Measurements from ENCODE around the gene RTN3.

The RTN3 gene

DNA sequence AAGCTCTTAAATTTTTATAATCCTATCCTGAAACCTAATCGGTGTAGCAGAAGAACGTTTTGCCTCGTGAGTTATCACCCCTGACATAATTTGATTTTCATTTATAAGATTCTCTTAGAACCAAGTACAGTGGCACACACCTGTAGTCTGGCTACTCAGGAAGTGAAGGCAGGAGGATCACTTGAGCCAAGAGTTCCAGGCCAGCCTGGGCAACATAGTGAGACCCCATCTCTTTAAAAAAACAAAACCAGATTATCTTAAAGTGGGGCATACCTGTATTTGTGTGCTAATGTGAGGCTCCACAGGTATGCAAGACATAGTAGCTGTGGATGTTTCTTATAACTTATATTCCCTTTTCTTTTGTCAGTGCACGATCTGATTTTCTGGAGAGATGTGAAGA, 68.3 kb downstream of the RTN3 start:
- H3K36me3 ChIP-seq (ENCODE audit: insufficient read depth, low read length) = peaks cover 39% of the 10 kb centered on the region
- H3K27ac ChIP-seq (ENCODE audit: low read depth, low read length, poor library complexity, severe bottlenecking) = no peak overlapping the region
- H2AFZ ChIP-seq (ENCODE audit: low read length) = no peak overlapping the region
- no peaks in the 10 kb centered on the region for H3K27me3 ChIP-seq (ENCODE audit: insufficient read depth, low read length)
- H3K79me2 ChIP-seq (ENCODE audit: insufficient read depth, low read length) = no peaks in the 10 kb centered on the region
- no peaks in the 10 kb centered on the region for H3K9me2 ChIP-seq (ENCODE audit: low read depth, low read length)
- H3K4me2 ChIP-seq (ENCODE audit: low read length) = no peak overlapping the region
- H3F3A ChIP-seq (ENCODE audit: insufficient read depth, low read length) = no peaks in the 10 kb centered on the region
- no peak overlapping the region for H3K4me3 ChIP-seq (ENCODE audit: low read depth, low read length, poor library complexity, severe bottlenecking)
- H3K9ac ChIP-seq (ENCODE audit: low read length) = no peak overlapping the region
- TF ChIP-seq, protein P1, sequence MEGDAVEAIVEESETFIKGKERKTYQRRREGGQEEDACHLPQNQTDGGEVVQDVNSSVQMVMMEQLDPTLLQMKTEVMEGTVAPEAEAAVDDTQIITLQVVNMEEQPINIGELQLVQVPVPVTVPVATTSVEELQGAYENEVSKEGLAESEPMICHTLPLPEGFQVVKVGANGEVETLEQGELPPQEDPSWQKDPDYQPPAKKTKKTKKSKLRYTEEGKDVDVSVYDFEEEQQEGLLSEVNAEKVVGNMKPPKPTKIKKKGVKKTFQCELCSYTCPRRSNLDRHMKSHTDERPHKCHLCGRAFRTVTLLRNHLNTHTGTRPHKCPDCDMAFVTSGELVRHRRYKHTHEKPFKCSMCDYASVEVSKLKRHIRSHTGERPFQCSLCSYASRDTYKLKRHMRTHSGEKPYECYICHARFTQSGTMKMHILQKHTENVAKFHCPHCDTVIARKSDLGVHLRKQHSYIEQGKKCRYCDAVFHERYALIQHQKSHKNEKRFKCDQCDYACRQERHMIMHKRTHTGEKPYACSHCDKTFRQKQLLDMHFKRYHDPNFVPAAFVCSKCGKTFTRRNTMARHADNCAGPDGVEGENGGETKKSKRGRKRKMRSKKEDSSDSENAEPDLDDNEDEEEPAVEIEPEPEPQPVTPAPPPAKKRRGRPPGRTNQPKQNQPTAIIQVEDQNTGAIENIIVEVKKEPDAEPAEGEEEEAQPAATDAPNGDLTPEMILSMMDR (IDR thresholded peaks at IDR 0.05; ENCODE audit: low read length) = no peak
- no peak for TF ChIP-seq EZH2 (IDR thresholded peaks at IDR 0.05; ENCODE audit: borderline replicate concordance, low read length)
- no peaks in the 10 kb centered on the region for H3K9me3 ChIP-seq (ENCODE audit: low read length)
- 0 out of 2 replicates have a peak, but pooled peaks cover 2% of the 10 kb centered on the region for H4K20me1 ChIP-seq (ENCODE audit: insufficient read depth, low read length)
- peaks cover 16% of the 10 kb centered on the region for H3K4me1 ChIP-seq (ENCODE audit: insufficient read depth, low read length, severe bottlenecking)

GRCh38 chr11:63756919-63757761, 75.8 kb downstream of the RTN3 start:
- Histone ChIP-seq H3K4me2 (ENCODE audit: low read length) (no peak overlapping the region), H2AFZ (ENCODE audit: low read length) (no peak overlapping the region), H4K20me1 (ENCODE audit: insufficient read depth, low read length) (no peaks in the 10 kb centered on the region), H3K4me1 (ENCODE audit: insufficient read depth, low read length, severe bottlenecking) (no peaks in the 10 kb centered on the region), H3K9me3 (ENCODE audit: low read length) (no peaks in the 10 kb centered on the region), H3K36me3 (ENCODE audit: insufficient read depth, low read length) (peaks cover 60% of the 10 kb centered on the region), H3K79me2 (ENCODE audit: insufficient read depth, low read length) (no peaks in the 10 kb centered on the region), H3F3A (ENCODE audit: insufficient read depth, low read length) (peaks cover 5% of the 10 kb centered on the region; the same call in 1 of the 2 replicates), H3K27ac (ENCODE audit: low read depth, low read length, poor library complexity, severe bottlenecking) (no peak overlapping the region), H3K9me2 (ENCODE audit: low read depth, low read length) (no peaks in the 10 kb centered on the region), H3K27me3 (ENCODE audit: insufficient read depth, low read length) (no peaks in the 10 kb centered on the region), H3K9ac (ENCODE audit: low read length) (no peak overlapping the region), H3K4me3 (ENCODE audit: low read depth, low read length, poor library complexity, severe bottlenecking) (no peak overlapping the region)
- TF ChIP-seq, protein P1 (IDR thresholded peaks at IDR 0.05; ENCODE audit: low read length) = no peak
- TF ChIP-seq EZH2 (IDR thresholded peaks at IDR 0.05; ENCODE audit: borderline replicate concordance, low read length) = no peak

DNA sequence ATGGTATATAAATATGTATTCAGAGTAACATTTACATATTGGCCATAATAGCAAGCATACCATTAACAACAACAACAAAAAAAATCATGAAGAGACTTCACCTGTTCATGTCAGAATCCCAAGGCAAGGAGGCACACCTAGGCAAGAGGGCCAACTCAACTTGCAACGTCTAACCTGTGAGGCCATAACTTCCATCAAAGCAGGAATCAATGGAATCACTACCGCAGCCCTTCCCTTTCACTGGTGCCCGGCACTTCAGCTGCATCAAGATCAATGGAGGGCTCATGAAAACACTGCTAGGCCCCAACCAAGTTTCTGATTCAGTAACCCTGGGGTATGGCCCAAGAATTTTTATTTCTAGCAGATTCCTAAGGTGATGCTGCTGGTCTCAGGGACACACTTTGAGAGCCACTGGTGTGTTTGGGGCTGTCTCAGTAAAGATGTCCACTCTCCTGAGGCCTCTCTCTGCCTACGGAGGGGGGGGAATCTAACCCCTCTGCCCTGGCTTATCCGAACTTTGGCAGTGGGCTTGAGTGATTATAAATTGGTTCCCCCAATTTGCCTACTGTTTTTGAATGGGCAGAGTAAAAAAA, 79.3 kb downstream of the RTN3 start:
- H3K4me2 ChIP-seq (ENCODE audit: low read length) = no peak overlapping the region
- H3K36me3 ChIP-seq (ENCODE audit: insufficient read depth, low read length) = peaks cover 38% of the 10 kb centered on the region; the same call in 1 of the 2 replicates
- H3K4me3 ChIP-seq (ENCODE audit: low read depth, low read length, poor library complexity, severe bottlenecking) = no peak overlapping the region

More for the DNA sequence above, 79.3 kb downstream of the RTN3 start:
- H3K79me2 ChIP-seq (ENCODE audit: insufficient read depth, low read length) = no peaks in the 10 kb centered on the region
- no peak overlapping the region for H3K27ac ChIP-seq (ENCODE audit: low read depth, low read length, poor library complexity, severe bottlenecking)
- H3K9me2 ChIP-seq (ENCODE audit: low read depth, low read length) = no peaks in the 10 kb centered on the region
- H3K9me3 ChIP-seq (ENCODE audit: low read length) = no peaks in the 10 kb centered on the region
- TF ChIP-seq EZH2 (IDR thresholded peaks at IDR 0.05; ENCODE audit: borderline replicate concordance, low read length) = no peak
- TF ChIP-seq, protein P1 (IDR thresholded peaks at IDR 0.05; ENCODE audit: low read length) = no peak
- no peaks in the 10 kb centered on the region for H4K20me1 ChIP-seq (ENCODE audit: insufficient read depth, low read length)
- no peak overlapping the region for H2AFZ ChIP-seq (ENCODE audit: low read length)
- H3K27me3 ChIP-seq (ENCODE audit: insufficient read depth, low read length) = no peaks in the 10 kb centered on the region
- H3F3A ChIP-seq (ENCODE audit: insufficient read depth, low read length) = peaks cover 5% of the 10 kb centered on the region; the same call in 1 of the 2 replicates
- no peaks in the 10 kb centered on the region for H3K4me1 ChIP-seq (ENCODE audit: insufficient read depth, low read length, severe bottlenecking)
- H3K9ac ChIP-seq (ENCODE audit: low read length) = no peak overlapping the region
